PFSK-1 (cell line): ENCODE results near the gene TMEM218.

ENCODE experiments used
- FOXP2 ChIP-seq: optimal IDR thresholded peaks from 2 replicates; pipeline ENCODE3; 2011; ENCODE audit warnings: borderline replicate concordance, control low read depth, inconsistent platforms; ENCODE audit not compliant: insufficient read depth; ENCODE audit errors: extremely low read length, extremely low read depth
- POLR2AphosphoS5 ChIP-seq: IDR thresholded peaks from 2 replicates; pipeline ENCODE4 v1.6.1; 2012; ENCODE audit warnings: low read depth, mild to moderate bottlenecking, control low read depth, low read length, moderate library complexity
- REST ChIP-seq, 2 experiments: IDR thresholded peaks; 2 replicates each; pipeline versions ENCODE4 v1.6.1 to v1.8.0; 2011 to 2012; ENCODE audit warnings: low read depth in 2 of 2, low read length in 2 of 2, control low read depth in 1 of 2, inconsistent platforms in 1 of 2, mild to moderate bottlenecking in 1 of 2, moderate library complexity in 1 of 2; ENCODE audit not compliant: insufficient read depth in 1 of 2

GRCh38 chr11:125155100-125155444, 43.6 kb upstream of the TMEM218 start:
- TF ChIP-seq FOXP2 = no peak
- TF ChIP-seq POLR2AphosphoS5 = no peak
- TF ChIP-seq REST (IDR thresholded peaks at IDR 0.05; ENCODE audit: insufficient read depth in 1 of 2, low read depth in 2 of 2, low read length in 2 of 2) = no peak
